Fibroblast of villous mesenchyme (primary cell): ENCODE data around the gene PDE4D. TPM values are rescaled to one million over a fixed set of nuclear protein-coding genes. Genes with fewer than 3 reads are reported as not detected.

Source experiments
- DNase-seq: peaks from one replicate; pipeline ENCODE4 v3.0.0-alpha.2; 2010; ENCODE audit warnings: low read depth
- H3K4me3 ChIP-seq: 2 replicates; pipeline ENCODE4 v1.5.1; 2011; ENCODE audit warnings: low read depth, mild to moderate bottlenecking, low read length
- total RNA-seq: library from RNA; depleted of rRNA; stranded (reverse); fragments of >200 nt; gene quantifications from 2 replicates; pipeline ENCODE4 v1.2.3, GENCODE V29; 2012
- TF ChIP-seq, protein P1 (sequence below): IDR thresholded peaks from 2 replicates; pipeline ENCODE4 v1.5.1; 2012; ENCODE audit warnings: low read depth, mild to moderate bottlenecking, low read length; ENCODE audit not compliant: insufficient read depth

PDE4D gene
- total RNA-seq, 1 donor = 6.0 TPM

- DNase-seq = no peak
- H3K4me3 ChIP-seq = no peak overlapping the region
- TF ChIP-seq, protein P1, sequence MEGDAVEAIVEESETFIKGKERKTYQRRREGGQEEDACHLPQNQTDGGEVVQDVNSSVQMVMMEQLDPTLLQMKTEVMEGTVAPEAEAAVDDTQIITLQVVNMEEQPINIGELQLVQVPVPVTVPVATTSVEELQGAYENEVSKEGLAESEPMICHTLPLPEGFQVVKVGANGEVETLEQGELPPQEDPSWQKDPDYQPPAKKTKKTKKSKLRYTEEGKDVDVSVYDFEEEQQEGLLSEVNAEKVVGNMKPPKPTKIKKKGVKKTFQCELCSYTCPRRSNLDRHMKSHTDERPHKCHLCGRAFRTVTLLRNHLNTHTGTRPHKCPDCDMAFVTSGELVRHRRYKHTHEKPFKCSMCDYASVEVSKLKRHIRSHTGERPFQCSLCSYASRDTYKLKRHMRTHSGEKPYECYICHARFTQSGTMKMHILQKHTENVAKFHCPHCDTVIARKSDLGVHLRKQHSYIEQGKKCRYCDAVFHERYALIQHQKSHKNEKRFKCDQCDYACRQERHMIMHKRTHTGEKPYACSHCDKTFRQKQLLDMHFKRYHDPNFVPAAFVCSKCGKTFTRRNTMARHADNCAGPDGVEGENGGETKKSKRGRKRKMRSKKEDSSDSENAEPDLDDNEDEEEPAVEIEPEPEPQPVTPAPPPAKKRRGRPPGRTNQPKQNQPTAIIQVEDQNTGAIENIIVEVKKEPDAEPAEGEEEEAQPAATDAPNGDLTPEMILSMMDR = no peak
Observed at GRCh38 chr5:59049095-59049494, 844.4 kb downstream of the PDE4D start.

DNA sequence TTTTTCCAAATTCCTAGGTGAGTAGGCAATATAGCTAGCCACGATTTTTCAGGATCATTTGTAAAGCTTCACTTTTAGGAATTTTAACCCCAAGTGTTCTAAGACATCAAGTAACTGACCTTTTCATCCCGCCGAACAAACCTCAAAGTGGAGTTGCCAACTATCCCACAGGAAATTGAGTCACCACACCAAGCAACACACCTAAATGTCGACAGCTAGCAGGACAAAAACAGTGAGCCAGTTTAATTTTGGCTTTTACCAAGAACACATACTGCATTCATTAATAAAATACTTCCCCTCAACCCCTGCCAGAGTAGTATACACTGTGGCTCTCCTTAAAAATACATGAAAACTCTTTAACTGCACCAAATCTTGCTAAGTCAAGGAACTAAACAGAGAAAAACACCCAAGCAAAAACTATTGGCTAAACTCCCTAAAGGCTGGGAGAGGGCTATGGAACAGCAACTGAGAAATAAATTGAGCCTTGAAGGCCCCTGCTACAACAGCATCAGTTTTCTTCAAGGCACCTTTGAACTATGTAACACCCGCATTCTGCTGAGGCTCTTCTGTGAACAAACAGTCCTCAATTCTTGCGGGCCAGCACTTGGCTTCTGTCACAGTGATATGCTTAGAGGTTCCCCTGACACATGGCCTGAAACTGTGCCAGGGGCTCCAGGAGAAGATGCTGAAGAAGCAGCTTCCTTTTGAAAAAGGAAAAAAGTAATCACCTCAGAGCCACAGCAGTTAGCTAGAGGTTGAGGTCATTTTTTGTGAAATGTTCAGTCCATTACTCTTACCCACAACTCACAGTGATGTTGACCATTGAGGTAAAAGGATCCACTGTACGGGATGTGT, 851.1 kb downstream of the PDE4D start:
- TF ChIP-seq, protein P1 = no peak
- DNase-seq = peak; percentile 68
- H3K4me3 ChIP-seq = no peak overlapping the region

- H3K4me3 ChIP-seq = no peak overlapping the region
- TF ChIP-seq, protein P1 = no peak
- no peak for DNase-seq
Observed at GRCh38 chr5:59041355-59041754, 852.2 kb downstream of the PDE4D start.

DNA sequence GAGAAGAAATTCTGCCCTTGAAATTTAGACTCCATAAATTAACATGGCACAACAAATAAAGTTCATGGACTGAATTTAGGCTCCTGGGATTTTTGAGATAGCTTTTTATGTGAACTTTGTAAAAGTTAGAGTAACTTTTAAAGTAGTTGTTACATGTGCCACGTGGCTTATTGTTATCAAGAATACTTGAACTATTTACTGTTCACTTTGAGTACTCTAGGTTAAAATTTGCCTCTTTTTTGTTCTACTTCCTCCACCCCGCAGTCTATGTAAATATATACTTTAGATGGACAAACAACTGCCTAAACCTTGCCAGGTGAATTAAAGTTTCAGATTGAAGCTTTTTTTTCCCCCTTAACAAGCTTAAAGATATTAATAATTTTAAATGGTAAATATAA, 852.7 kb downstream of the PDE4D start:
- no peak for DNase-seq
- TF ChIP-seq, protein P1 = no peak
- no peak overlapping the region for H3K4me3 ChIP-seq

- TF ChIP-seq, protein P1 = no peak
- peak; percentile 90 for DNase-seq
- H3K4me3 ChIP-seq = peak overlapping the region; percentile 85
Observed at GRCh38 chr5:59040024-59040803, 853.3 kb downstream of the PDE4D start.

DNA sequence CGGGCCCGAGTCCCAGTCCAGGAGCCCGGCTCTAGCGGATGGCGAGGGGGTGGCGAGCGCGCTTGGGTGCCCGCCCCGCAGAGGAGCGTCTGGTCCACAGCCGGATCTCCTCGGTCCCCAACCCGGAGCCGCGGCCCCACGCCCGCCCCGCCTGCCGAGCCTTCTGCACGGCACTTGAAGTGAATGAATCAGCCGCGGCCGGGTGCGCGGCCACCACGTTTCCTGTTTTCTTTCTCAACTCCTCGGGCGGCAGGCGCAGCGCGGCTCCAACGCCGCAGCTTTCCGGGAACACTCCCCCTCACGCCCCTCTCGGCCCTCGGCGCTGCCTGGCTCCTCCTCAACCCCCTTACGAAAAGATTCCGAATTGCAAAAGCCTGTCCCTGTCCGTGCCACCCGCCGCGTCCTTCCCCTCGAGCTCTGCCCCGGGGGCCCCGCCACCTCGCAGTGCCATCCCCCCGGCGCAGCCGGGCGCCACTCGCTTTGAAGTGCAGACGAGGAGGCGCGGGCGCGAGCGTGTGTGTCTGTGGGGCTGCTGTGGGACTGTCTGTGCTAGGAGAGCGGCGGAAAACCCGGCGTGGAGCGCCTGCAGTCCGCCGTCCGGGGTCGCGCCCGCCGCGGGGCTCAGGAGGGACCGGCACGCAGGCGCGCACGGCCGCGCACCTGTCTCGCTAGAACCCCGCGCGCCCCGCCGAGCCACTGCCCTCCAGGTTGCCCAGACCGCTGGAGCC, 854.1 kb downstream of the PDE4D start:
- TF ChIP-seq, protein P1 = no peak
- peak overlapping the region; percentile 85 for H3K4me3 ChIP-seq
- DNase-seq = peak; percentile 87
